ENCODE results near the gene ACVR1B.

Gene ACVR1B

DNA sequence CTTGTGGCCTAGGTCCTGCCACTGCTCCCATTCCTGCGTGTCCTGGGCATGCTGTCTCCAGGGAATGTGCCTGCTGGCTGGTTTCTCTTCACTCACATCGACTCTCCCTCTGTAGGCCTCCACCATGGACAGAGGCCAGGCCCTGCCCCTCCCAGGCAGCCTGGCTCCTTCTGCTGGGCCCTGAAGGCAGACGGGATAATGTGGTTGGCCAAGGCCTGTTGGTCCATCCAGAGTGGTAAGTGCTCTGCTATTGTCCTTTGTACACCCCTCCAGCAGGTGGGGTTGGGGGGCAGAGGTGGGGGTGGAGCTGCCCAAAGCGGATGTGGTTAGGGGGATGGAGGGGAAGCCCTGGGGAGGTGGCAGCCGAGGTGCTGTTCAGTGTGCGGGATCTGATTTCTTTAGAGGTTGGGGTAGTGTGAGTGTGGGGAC is 90.2 kb downstream of the ACVR1B start (continued):
- TF ChIP-seq, protein P1, sequence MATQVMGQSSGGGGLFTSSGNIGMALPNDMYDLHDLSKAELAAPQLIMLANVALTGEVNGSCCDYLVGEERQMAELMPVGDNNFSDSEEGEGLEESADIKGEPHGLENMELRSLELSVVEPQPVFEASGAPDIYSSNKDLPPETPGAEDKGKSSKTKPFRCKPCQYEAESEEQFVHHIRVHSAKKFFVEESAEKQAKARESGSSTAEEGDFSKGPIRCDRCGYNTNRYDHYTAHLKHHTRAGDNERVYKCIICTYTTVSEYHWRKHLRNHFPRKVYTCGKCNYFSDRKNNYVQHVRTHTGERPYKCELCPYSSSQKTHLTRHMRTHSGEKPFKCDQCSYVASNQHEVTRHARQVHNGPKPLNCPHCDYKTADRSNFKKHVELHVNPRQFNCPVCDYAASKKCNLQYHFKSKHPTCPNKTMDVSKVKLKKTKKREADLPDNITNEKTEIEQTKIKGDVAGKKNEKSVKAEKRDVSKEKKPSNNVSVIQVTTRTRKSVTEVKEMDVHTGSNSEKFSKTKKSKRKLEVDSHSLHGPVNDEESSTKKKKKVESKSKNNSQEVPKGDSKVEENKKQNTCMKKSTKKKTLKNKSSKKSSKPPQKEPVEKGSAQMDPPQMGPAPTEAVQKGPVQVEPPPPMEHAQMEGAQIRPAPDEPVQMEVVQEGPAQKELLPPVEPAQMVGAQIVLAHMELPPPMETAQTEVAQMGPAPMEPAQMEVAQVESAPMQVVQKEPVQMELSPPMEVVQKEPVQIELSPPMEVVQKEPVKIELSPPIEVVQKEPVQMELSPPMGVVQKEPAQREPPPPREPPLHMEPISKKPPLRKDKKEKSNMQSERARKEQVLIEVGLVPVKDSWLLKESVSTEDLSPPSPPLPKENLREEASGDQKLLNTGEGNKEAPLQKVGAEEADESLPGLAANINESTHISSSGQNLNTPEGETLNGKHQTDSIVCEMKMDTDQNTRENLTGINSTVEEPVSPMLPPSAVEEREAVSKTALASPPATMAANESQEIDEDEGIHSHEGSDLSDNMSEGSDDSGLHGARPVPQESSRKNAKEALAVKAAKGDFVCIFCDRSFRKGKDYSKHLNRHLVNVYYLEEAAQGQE (tag by site-specific recombination; IDR thresholded peaks at IDR 0.05): peak; percentile 99
- no peak for TF ChIP-seq PRDM1 (tag by site-specific recombination; IDR thresholded peaks at IDR 0.05)

DNA sequence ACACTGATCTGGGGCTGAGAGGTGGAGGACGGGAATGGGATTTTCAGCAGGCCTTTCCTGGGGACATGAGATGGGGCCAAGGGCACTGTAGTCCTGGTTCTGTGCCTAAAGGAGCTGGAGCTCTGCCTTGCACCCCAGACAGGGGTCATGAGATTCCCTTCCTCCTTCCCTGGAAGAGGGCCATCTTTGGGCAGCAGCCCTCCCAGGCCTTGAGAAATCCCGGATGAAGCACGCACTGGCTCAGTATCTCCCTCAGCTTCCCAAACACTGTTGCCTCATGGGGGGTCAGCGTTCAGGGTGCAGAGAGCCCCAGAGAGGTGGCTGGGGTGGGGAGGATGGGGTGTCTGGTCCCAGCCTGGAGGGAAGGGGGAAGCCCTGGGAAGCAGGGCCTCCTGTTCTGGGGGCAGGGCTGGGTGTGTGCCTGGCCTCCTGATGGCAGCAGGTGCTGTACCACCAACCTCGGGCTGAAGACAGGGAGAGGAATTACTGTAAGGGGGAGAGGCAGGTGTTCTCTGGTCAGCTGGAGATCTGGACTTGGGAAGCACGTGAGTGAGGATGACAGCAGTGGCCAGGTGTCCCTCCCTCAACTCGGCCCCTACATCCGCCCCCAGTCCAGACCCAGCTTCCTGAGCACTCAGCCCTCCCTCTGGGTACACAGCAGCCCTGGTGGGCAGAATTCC is 91.3 kb downstream of the ACVR1B start:
- no peaks in the 10 kb centered on the region for H3K9me3 ChIP-seq (ENCODE audit: control insufficient read depth, insufficient read depth, low read depth, low read length)
- no peak overlapping the region for H3K27ac ChIP-seq (ENCODE audit: extremely low read depth, low read depth, low read length)
- H3K36me3 ChIP-seq (ENCODE audit: control insufficient read depth in 2 of 2, insufficient read depth in 1 of 2, low read length in 2 of 2): peaks cover 0 to 4% of the 10 kb centered on the region in 2 experiments; a peak in 1 of 3 replicates
- TF ChIP-seq SP2 (tag by site-specific recombination; IDR thresholded peaks at IDR 0.05) (0 out of 2 replicates have a peak, but pooled peaks have one; percentile 18), ZNF169 (tag by site-specific recombination; IDR thresholded peaks at IDR 0.05) (no peak)
- H3K4me3 ChIP-seq (ENCODE audit: low read depth, low read length): no peak overlapping the region
- POLR2A ChIA-PET: no interaction called here
- CTCF ChIA-PET: interaction anchor here (4.0 kb wide), 1 partner anchor 18 kb away, joined by 23 read pairs; no protein-coding TSS in a partner anchor
- H3K4me1 ChIP-seq (ENCODE audit: control insufficient read depth, insufficient read depth, low read length): no peaks in the 10 kb centered on the region

DNA sequence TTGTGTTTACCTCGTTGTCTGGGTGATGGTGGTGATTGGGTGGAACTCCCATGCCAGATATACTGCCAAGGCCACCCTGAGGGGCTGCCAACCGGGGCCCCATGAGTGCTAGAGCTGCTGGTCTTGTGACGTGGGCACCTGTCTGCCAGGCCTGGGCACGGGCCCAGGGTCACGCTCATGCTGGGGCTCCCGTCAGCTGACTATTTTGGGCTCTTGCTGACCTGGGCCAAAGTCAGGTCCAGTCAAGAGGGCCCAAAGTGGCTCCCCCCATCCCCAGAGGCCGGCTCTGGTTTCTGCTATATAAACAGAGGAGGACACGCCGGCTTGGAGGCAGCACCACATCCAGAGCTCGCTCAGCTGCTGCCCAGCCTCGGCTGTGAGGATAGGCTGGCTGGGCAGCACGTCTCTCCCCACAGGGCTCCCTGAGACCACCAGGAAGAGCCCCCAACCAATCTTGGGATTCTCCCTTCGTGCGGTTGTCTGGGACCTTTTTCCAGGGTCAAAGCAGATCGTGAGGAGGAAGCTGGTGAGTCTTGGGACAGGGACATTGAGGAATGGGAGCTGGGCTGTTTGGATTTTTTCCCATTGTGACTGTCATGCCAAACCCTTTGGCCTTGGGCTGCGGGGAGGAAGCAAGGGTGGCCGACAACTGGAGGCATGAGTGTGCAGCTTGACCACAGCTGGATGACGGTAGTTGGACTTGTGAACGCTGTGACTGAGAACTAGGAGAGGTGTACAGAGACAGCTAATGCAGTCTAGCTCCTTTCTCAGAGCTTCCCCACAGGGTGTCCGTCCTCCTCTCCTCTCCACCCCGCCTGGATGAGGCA is 92.1 kb downstream of the ACVR1B start:
- H3K36me3 ChIP-seq (ENCODE audit: control insufficient read depth in 2 of 2, insufficient read depth in 1 of 2, low read length in 2 of 2): peaks cover 0 to 4% of the 10 kb centered on the region in 2 experiments; a peak in 1 of 3 replicates
- H3K4me1 ChIP-seq (ENCODE audit: control insufficient read depth, insufficient read depth, low read length): no peaks in the 10 kb centered on the region
- no peaks in the 10 kb centered on the region for H3K9me3 ChIP-seq (ENCODE audit: control insufficient read depth, insufficient read depth, low read depth, low read length)
- H3K4me3 ChIP-seq (ENCODE audit: low read depth, low read length): no peak overlapping the region
- ChIA-PET CTCF (interaction anchor here (4.0 kb wide), 1 partner anchor 19 kb away, joined by 23 read pairs; no protein-coding TSS in a partner anchor), POLR2A (interaction anchor here (0.9 to 1.3 kb wide), 2 partner anchors 11 to 79 kb away, joined by 3 to 4 read pairs; no protein-coding TSS in a partner anchor)
- no peak overlapping the region for H3K27ac ChIP-seq (ENCODE audit: extremely low read depth, low read depth, low read length)
- TF ChIP-seq TCF7L2 (IDR thresholded peaks at IDR 0.05; ENCODE audit: borderline replicate concordance, low read depth, low read length): no peak
- TF ChIP-seq, protein P2, sequence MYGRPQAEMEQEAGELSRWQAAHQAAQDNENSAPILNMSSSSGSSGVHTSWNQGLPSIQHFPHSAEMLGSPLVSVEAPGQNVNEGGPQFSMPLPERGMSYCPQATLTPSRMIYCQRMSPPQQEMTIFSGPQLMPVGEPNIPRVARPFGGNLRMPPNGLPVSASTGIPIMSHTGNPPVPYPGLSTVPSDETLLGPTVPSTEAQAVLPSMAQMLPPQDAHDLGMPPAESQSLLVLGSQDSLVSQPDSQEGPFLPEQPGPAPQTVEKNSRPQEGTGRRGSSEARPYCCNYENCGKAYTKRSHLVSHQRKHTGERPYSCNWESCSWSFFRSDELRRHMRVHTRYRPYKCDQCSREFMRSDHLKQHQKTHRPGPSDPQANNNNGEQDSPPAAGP (tag by site-specific recombination; IDR thresholded peaks at IDR 0.05): no peak
- TF ChIP-seq ZNF670 (tag by site-specific recombination; IDR thresholded peaks at IDR 0.05; ENCODE audit: low read depth): no peak
- no peak for TF ChIP-seq ZNF792 (tag by site-specific recombination; IDR thresholded peaks at IDR 0.05)
- TF ChIP-seq, protein P3, sequence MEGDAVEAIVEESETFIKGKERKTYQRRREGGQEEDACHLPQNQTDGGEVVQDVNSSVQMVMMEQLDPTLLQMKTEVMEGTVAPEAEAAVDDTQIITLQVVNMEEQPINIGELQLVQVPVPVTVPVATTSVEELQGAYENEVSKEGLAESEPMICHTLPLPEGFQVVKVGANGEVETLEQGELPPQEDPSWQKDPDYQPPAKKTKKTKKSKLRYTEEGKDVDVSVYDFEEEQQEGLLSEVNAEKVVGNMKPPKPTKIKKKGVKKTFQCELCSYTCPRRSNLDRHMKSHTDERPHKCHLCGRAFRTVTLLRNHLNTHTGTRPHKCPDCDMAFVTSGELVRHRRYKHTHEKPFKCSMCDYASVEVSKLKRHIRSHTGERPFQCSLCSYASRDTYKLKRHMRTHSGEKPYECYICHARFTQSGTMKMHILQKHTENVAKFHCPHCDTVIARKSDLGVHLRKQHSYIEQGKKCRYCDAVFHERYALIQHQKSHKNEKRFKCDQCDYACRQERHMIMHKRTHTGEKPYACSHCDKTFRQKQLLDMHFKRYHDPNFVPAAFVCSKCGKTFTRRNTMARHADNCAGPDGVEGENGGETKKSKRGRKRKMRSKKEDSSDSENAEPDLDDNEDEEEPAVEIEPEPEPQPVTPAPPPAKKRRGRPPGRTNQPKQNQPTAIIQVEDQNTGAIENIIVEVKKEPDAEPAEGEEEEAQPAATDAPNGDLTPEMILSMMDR (tag by site-specific recombination; IDR thresholded peaks at IDR 0.05): no peak
- TF ChIP-seq ZNF621 (tag by site-specific recombination; IDR thresholded peaks at IDR 0.05): no peak
- TF ChIP-seq ZNF571 (tag by site-specific recombination; IDR thresholded peaks at IDR 0.05): no peak
- no peak for TF ChIP-seq ZNF184 (tag by site-specific recombination; IDR thresholded peaks at IDR 0.05)
- no peak for TF ChIP-seq KLF7 (tag by site-specific recombination; IDR thresholded peaks at IDR 0.05; ENCODE audit: borderline replicate concordance)
- no peak for TF ChIP-seq TRIM28 (IDR thresholded peaks at IDR 0.05; ENCODE audit: borderline replicate concordance, low read length)
- TF ChIP-seq, protein P4, sequence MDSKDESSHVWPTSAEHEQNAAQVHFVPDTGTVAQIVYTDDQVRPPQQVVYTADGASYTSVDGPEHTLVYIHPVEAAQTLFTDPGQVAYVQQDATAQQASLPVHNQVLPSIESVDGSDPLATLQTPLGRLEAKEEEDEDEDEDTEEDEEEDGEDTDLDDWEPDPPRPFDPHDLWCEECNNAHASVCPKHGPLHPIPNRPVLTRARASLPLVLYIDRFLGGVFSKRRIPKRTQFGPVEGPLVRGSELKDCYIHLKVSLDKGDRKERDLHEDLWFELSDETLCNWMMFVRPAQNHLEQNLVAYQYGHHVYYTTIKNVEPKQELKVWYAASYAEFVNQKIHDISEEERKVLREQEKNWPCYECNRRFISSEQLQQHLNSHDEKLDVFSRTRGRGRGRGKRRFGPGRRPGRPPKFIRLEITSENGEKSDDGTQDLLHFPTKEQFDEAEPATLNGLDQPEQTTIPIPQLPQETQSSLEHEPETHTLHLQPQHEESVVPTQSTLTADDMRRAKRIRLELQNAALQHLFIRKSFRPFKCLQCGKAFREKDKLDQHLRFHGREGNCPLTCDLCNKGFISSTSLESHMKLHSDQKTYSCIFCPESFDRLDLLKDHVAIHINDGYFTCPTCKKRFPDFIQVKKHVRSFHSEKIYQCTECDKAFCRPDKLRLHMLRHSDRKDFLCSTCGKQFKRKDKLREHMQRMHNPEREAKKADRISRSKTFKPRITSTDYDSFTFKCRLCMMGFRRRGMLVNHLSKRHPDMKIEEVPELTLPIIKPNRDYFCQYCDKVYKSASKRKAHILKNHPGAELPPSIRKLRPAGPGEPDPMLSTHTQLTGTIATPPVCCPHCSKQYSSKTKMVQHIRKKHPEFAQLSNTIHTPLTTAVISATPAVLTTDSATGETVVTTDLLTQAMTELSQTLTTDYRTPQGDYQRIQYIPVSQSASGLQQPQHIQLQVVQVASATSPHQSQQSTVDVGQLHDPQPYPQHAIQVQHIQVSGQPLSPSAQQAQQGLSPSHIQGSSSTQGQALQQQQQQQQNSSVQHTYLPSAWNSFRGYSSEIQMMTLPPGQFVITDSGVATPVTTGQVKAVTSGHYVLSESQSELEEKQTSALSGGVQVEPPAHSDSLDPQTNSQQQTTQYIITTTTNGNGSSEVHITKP (tag by site-specific recombination; IDR thresholded peaks at IDR 0.05): no peak
- TF ChIP-seq ZNF48 (tag by site-specific recombination; IDR thresholded peaks at IDR 0.05): no peak
- no peak for TF ChIP-seq ZNF292 (tag by site-specific recombination; IDR thresholded peaks at IDR 0.05; ENCODE audit: borderline replicate concordance, low read depth)
- no peak for TF ChIP-seq ZNF555 (tag by site-specific recombination; conservative IDR thresholded peaks at IDR 0.05)
- no peak for TF ChIP-seq ZFHX2 (tag by site-specific recombination; conservative IDR thresholded peaks at IDR 0.05)

Measured in HEK293 (cell line).